ENCODE measurements around the gene RASSF6. TPM values are rescaled to one million over a fixed set of nuclear protein-coding genes. Genes with fewer than 3 reads are reported as not detected.

Gene RASSF6
- total RNA-seq, 1 experiment from 2014 or later, result 1.1 TPM

- intact Hi-C loops (cut with micrococcal nuclease), result loop anchor here (10.0 kb wide), 1 partner anchor 262 kb away; no protein-coding TSS in a partner anchor
- ChIA-PET POLR2A (ENCODE audit: unreplicated experiment) (interaction anchor here (0.7 kb wide), 1 partner anchor 43 kb away, joined by 3 read pairs; no protein-coding TSS in a partner anchor), CTCF (no interaction called here)
- Histone ChIP-seq H2AFZ (ENCODE audit: low read length) (no peak overlapping the region), H3K79me2 (ENCODE audit: low read length) (no peaks in the 10 kb centered on the region), H3K9ac (ENCODE audit: low read length) (no peak overlapping the region), H3K9me3 (ENCODE audit: low read length) (no peaks in the 10 kb centered on the region), H3K27me3 (ENCODE audit: low read length) (no peaks in the 10 kb centered on the region), H3K4me1 (ENCODE audit: insufficient read depth, low read length) (no peaks in the 10 kb centered on the region; the same call in 1 of the 2 replicates), H3K36me3 (ENCODE audit: low read depth, low read length) (no peaks in the 10 kb centered on the region), H3K9me2 (replicated peaks; ENCODE audit: low read length) (no peaks in the 10 kb centered on the region), H3F3A (ENCODE audit: low read length, unreplicated experiment) (no peaks in the 10 kb centered on the region), H3K27ac (ENCODE audit: low read length) (no peak overlapping the region), H3K4me2 (ENCODE audit: low read length) (no peak overlapping the region), H3K4me3 (ENCODE audit: low read length) (no peak overlapping the region), H4K20me1 (ENCODE audit: low read length) (no peaks in the 10 kb centered on the region)
- no TSS peak for BruUV-seq (replicated peaks)
- ATAC-seq (no peak), DNase-seq (no peak)
- TF ChIP-seq CTCF (conservative IDR thresholded peaks at IDR 0.05; ENCODE audit: low read depth, low read length), result no peak
- TF ChIP-seq EZH2 (IDR thresholded peaks at IDR 0.05; ENCODE audit: low read length, unreplicated experiment), result no peak
- no peak for TF ChIP-seq EZH2phosphoT487 (IDR thresholded peaks at IDR 0.05; ENCODE audit: borderline replicate concordance, low read length)
Observed at GRCh38 chr4:73576381-73576780, 43.9 kb downstream of the RASSF6 start.

- ATAC-seq (no peak), DNase-seq (no peak)
- Histone ChIP-seq H3K9ac (ENCODE audit: low read length) (no peak overlapping the region), H4K20me1 (ENCODE audit: low read length) (no peaks in the 10 kb centered on the region), H3F3A (ENCODE audit: low read length, unreplicated experiment) (no peaks in the 10 kb centered on the region), H2AFZ (ENCODE audit: low read length) (no peak overlapping the region), H3K4me2 (ENCODE audit: low read length) (no peak overlapping the region), H3K9me2 (replicated peaks; ENCODE audit: low read length) (no peaks in the 10 kb centered on the region), H3K79me2 (ENCODE audit: low read length) (no peaks in the 10 kb centered on the region), H3K27me3 (ENCODE audit: low read length) (no peaks in the 10 kb centered on the region), H3K36me3 (ENCODE audit: low read depth, low read length) (no peaks in the 10 kb centered on the region), H3K27ac (ENCODE audit: low read length) (no peak overlapping the region), H3K4me1 (ENCODE audit: insufficient read depth, low read length) (no peaks in the 10 kb centered on the region; the same call in 1 of the 2 replicates), H3K9me3 (ENCODE audit: low read length) (no peaks in the 10 kb centered on the region), H3K4me3 (ENCODE audit: low read length) (no peak overlapping the region)
- no TSS peak for BruUV-seq (replicated peaks)
- intact Hi-C loops (cut with micrococcal nuclease), result loop anchor here (2.0 to 10.0 kb wide), 2 partner anchors 53 to 261 kb away; no protein-coding TSS in a partner anchor
- ChIA-PET POLR2A (ENCODE audit: unreplicated experiment) (interaction anchor here (0.6 to 0.7 kb wide), 2 partner anchors 14 to 42 kb away, joined by 3 to 4 read pairs; no protein-coding TSS in a partner anchor), CTCF (no interaction called here)
- TF ChIP-seq EZH2phosphoT487 (IDR thresholded peaks at IDR 0.05; ENCODE audit: borderline replicate concordance, low read length), result no peak
- TF ChIP-seq CTCF (conservative IDR thresholded peaks at IDR 0.05; ENCODE audit: low read depth, low read length), result no peak
- TF ChIP-seq EZH2 (IDR thresholded peaks at IDR 0.05; ENCODE audit: low read length, unreplicated experiment), result no peak
Observed at GRCh38 chr4:73575660-73576059, 44.6 kb downstream of the RASSF6 start.

Data from PC-3 (cell line).